Testis (tissue), 3 donors: Measurements from ENCODE around the gene NR1I2. TPM values are rescaled to one million over a fixed set of nuclear protein-coding genes. Genes with fewer than 3 reads are reported as not detected.

Experiments used
- DNase-seq: peaks from one replicate; pipeline ENCODE4 v3.0.0-alpha.2; 2019
- H3K27ac ChIP-seq, 2 donors: fragments of 200-600 bp; sonication (generic); one replicate each; pipeline ENCODE4 v1.5.1; 2019
- H3K27me3 ChIP-seq: fragments of 200-600 bp; sonication (generic); one replicate; pipeline ENCODE4 v1.5.1; 2019
- H3K36me3 ChIP-seq: fragments of 200-600 bp; sonication (generic); one replicate; pipeline ENCODE4 v1.5.1; 2017; ENCODE audit warnings: low read depth; ENCODE audit errors: missing control alignments
- H3K4me1 ChIP-seq: fragments of 200-600 bp; sonication (generic); one replicate; pipeline ENCODE4 v1.5.1; 2019
- H3K4me3 ChIP-seq, 2 donors: fragments of 200-600 bp; sonication (generic); one replicate each; pipeline ENCODE4 v1.5.1; 2017 to 2019
- H3K9me3 ChIP-seq: fragments of 200-600 bp; sonication (generic); one replicate; pipeline ENCODE4 v1.5.1; 2017
- CTCF ChIP-seq, 3 experiments: fragments of 450-650 bp in 2 of 3; fragments of 200-600 bp in 1 of 3; sonication (generic) in 1 of 3; IDR thresholded peaks; one replicate each; pipeline ENCODE4 v1.5.1; 2016 to 2019; ENCODE audit warnings: antibody characterized with exemption in 3 of 3, mild to moderate bottlenecking in 2 of 3, moderate library complexity in 1 of 3
- POLR2A ChIP-seq: fragments of 450-650 bp; IDR thresholded peaks from one replicate; pipeline ENCODE4 v1.6.1; 2017; ENCODE audit warnings: antibody characterized with exemption, mild to moderate bottlenecking, moderate library complexity
- WGBS, 2 donors: methylation state at CpG; one replicate each; pipeline ENCODE4 v1.1.5; 2018; 5-methylcytosine and 5-hydroxymethylcytosine counted together
- intact Hi-C: fragments of 100-400 bp; cut with DNase I; formaldehyde crosslinking; loops from one replicate; pipeline ENCODE4 v1.15.1; 2023; ENCODE audit warnings: low total_unique reads
- polyA plus RNA-seq: library from polyadenylated mRNA; stranded (reverse); fragments of 350-450 nt; fragmentation: Illumina TruSeq; extraction: RNeasy Lipid Tissue Mini Kit (QIAGEN cat#74804); gene quantifications from one replicate; pipeline ENCODE4 v1.2.3, GENCODE V29; 2014; ENCODE audit warnings: low read depth, low replicate concordance; ENCODE audit not compliant: insufficient read depth
- total RNA-seq, 2 donors: library from RNA; depleted of rRNA; stranded (reverse); fragments of >200 nt; gene quantifications; one replicate each; pipeline ENCODE4 v1.2.3, GENCODE V29; 2016

Gene NR1I2
- total and polyA plus RNA-seq, 3 donors from 2014 or later, result 0.47 to 0.74 (median 0.57) TPM

GRCh38 chr3:119783255-119783654 is 1.4 kb downstream of the NR1I2 start:
- no peak overlapping the region for H3K4me3 ChIP-seq
- intact Hi-C loops, result no loop called here
- no peaks in the 10 kb centered on the region for H3K9me3 ChIP-seq
- no peaks in the 10 kb centered on the region for H3K27me3 ChIP-seq
- no peaks in the 10 kb centered on the region for H3K36me3 ChIP-seq
- 81 to 85% methylated on average over 2 of the region's 2 CpGs for WGBS, 2 donors
- TF ChIP-seq POLR2A (no peak), CTCF (IDR thresholded peaks at IDR 0.05) (no peak)
- no peak for DNase-seq
- H3K4me1 ChIP-seq, result no peaks in the 10 kb centered on the region
- H3K27ac ChIP-seq, result no peak overlapping the region

- Histone ChIP-seq H3K36me3 (no peaks in the 10 kb centered on the region), H3K27me3 (no peaks in the 10 kb centered on the region), H3K9me3 (no peaks in the 10 kb centered on the region), H3K4me3 (no peak overlapping the region), H3K4me1 (no peaks in the 10 kb centered on the region), H3K27ac (no peak overlapping the region)
- no peak for DNase-seq
- 57 to 71% methylated on average over 7 of the region's 7 CpGs for WGBS, 2 donors
- TF ChIP-seq CTCF (IDR thresholded peaks at IDR 0.05) (no peak), POLR2A (no peak)
- intact Hi-C loops, result no loop called here
Observed at GRCh38 chr3:119783883-119784282, 2.0 kb downstream of the NR1I2 start.

- WGBS, 2 donors, result 78 to 100% methylated on average over 2 of the region's 2 CpGs
- Histone ChIP-seq H3K4me3 (no peak overlapping the region), H3K36me3 (no peaks in the 10 kb centered on the region), H3K27me3 (no peaks in the 10 kb centered on the region), H3K9me3 (no peaks in the 10 kb centered on the region), H3K4me1 (no peaks in the 10 kb centered on the region), H3K27ac (no peak overlapping the region)
- intact Hi-C loops, result no loop called here
- DNase-seq, result no peak
- no peak for TF ChIP-seq CTCF (IDR thresholded peaks at IDR 0.05)
- TF ChIP-seq POLR2A, result no peak
Observed at GRCh38 chr3:119786409-119786808, 4.5 kb downstream of the NR1I2 start.

GRCh38 chr3:119790369-119790768 is 8.5 kb downstream of the NR1I2 start:
- Histone ChIP-seq H3K36me3 (no peaks in the 10 kb centered on the region), H3K9me3 (no peaks in the 10 kb centered on the region), H3K4me1 (no peaks in the 10 kb centered on the region), H3K27me3 (no peaks in the 10 kb centered on the region), H3K27ac (no peak overlapping the region), H3K4me3 (no peak overlapping the region)
- no peak for TF ChIP-seq POLR2A
- TF ChIP-seq CTCF (IDR thresholded peaks at IDR 0.05), result no peak
- no peak for DNase-seq
- 88 to 93% methylated on average over 3 of the region's 3 CpGs for WGBS, 2 donors
- intact Hi-C loops, result no loop called here

GRCh38 chr3:119792270-119792669 is 10.4 kb downstream of the NR1I2 start:
- H3K9me3 ChIP-seq, result no peaks in the 10 kb centered on the region
- 84 to 93% methylated on average over 7 to 8 of the region's 8 CpGs for WGBS, 2 donors
- intact Hi-C loops, result no loop called here
- DNase-seq, result no peak
- no peak overlapping the region for H3K4me3 ChIP-seq
- H3K27ac ChIP-seq, result no peak overlapping the region
- H3K27me3 ChIP-seq, result no peaks in the 10 kb centered on the region
- TF ChIP-seq CTCF (IDR thresholded peaks at IDR 0.05), result no peak
- TF ChIP-seq POLR2A, result no peak
- no peaks in the 10 kb centered on the region for H3K4me1 ChIP-seq
- H3K36me3 ChIP-seq, result no peaks in the 10 kb centered on the region
